Caco-2 (cell line): ENCODE measurements around the gene OVCA2. TPM values are rescaled to one million over a fixed set of nuclear protein-coding genes. Genes with fewer than 3 reads are reported as not detected.

ENCODE experiments used
- BruUV-seq: library from RNA; stranded (reverse); fragments of 400-500 nt; replicated peaks from 2 replicates; lab custom pipeline; 2021; lab: Mats Ljungman, UMichigan
- CTCF ChIA-PET: fragments of 300-600 bp; sonication (Branson Sonifier 250); formaldehyde crosslinking; loops from one replicate; lab custom pipeline; 2022; ENCODE audit warnings: antibody characterized with exemption; lab: Charles Lee
- POLR2A ChIA-PET: fragments of 300-600 bp; sonication (Branson Sonifier 250); formaldehyde crosslinking; loops from one replicate; lab custom pipeline; 2022; ENCODE audit warnings: antibody characterized with exemption; lab: Charles Lee
- DNase-seq, 2 experiments: peaks; one replicate each; pipeline versions ENCODE4 v3.0.0 to v3.0.0-alpha.2; 2020 to 2022
- H3K27me3 ChIP-seq: replicated peaks from 2 replicates; pipeline ENCODE4 v1.6.0; 2011; ENCODE audit warnings: low read length; ENCODE audit not compliant: control insufficient read depth, insufficient read depth
- H3K36me3 ChIP-seq: 2 replicates; pipeline ENCODE4 v1.5.1; 2011; ENCODE audit warnings: low read length; ENCODE audit not compliant: control insufficient read depth, insufficient read depth
- H3K4me1 ChIP-seq: fragments of 250-450 bp; sonication (Bioruptor Pico); 2 replicates; pipeline ENCODE4 v1.5.1; 2020; ENCODE audit warnings: mild to moderate bottlenecking
- H3K4me3 ChIP-seq: 2 replicates; pipeline ENCODE4 v1.5.1; 2011; ENCODE audit warnings: low read depth, mild to moderate bottlenecking, control low read depth, low read length
- H3K9me3 ChIP-seq: fragments of 250-450 bp; sonication (Bioruptor Pico); 2 replicates; pipeline ENCODE4 v1.5.1; 2020; ENCODE audit warnings: mild to moderate bottlenecking, moderate library complexity
- H3K27ac Mint-ChIP-seq: one replicate; pipeline ENCODE4 v1.8.0; 2022; ENCODE audit warnings: mixed read lengths; ENCODE audit not compliant: unreplicated experiment
- H3K27me3 Mint-ChIP-seq: one replicate; pipeline ENCODE4 v1.8.0; 2022; ENCODE audit warnings: mixed read lengths; ENCODE audit not compliant: insufficient read depth, unreplicated experiment
- H3K36me3 Mint-ChIP-seq: one replicate; pipeline ENCODE4 v1.8.0; 2022; ENCODE audit warnings: mild to moderate bottlenecking, mixed read lengths; ENCODE audit not compliant: insufficient read depth, unreplicated experiment
- H3K4me1 Mint-ChIP-seq: one replicate; pipeline ENCODE4 v1.8.0; 2022; ENCODE audit warnings: low read depth, mixed read lengths; ENCODE audit not compliant: unreplicated experiment
- H3K4me3 Mint-ChIP-seq: one replicate; pipeline ENCODE4 v1.8.0; 2022; ENCODE audit warnings: mild to moderate bottlenecking, moderate library complexity, mixed read lengths; ENCODE audit not compliant: unreplicated experiment
- H3K9me3 Mint-ChIP-seq: one replicate; pipeline ENCODE4 v1.8.0; 2022; ENCODE audit warnings: mixed read lengths; ENCODE audit not compliant: unreplicated experiment
- intact Hi-C: fragments of 100-400 bp; cut with micrococcal nuclease; formaldehyde crosslinking; loops from one replicate; pipeline ENCODE4 v1.10.0; 2022; ENCODE audit not compliant: unreplicated experiment
- total RNA-seq: library from RNA; stranded (reverse); gene quantifications from 2 replicates; pipeline ENCODE4 v1.2.3, GENCODE V29; 2022
- TF ChIP-seq, protein P1 (sequence below), 2 experiments: fragments of 200-600 bp in 1 of 2; IDR thresholded peaks; 1 replicate in 1 of 2; 2 replicates in 1 of 2; pipeline versions ENCODE4 v1.5.1 to v1.8.0; 2011 to 2022; ENCODE audit warnings: antibody characterized with exemption in 1 of 2, control low read depth in 1 of 2, inconsistent platforms in 1 of 2, low read depth in 1 of 2, low read length in 1 of 2, mild to moderate bottlenecking in 1 of 2, moderate library complexity in 1 of 2; ENCODE audit not compliant: insufficient read depth in 1 of 2, severe bottlenecking in 1 of 2, unreplicated experiment in 1 of 2

The OVCA2 gene
- total RNA-seq, 1 experiment from 2014 or later, result 39.3 TPM

DNA sequence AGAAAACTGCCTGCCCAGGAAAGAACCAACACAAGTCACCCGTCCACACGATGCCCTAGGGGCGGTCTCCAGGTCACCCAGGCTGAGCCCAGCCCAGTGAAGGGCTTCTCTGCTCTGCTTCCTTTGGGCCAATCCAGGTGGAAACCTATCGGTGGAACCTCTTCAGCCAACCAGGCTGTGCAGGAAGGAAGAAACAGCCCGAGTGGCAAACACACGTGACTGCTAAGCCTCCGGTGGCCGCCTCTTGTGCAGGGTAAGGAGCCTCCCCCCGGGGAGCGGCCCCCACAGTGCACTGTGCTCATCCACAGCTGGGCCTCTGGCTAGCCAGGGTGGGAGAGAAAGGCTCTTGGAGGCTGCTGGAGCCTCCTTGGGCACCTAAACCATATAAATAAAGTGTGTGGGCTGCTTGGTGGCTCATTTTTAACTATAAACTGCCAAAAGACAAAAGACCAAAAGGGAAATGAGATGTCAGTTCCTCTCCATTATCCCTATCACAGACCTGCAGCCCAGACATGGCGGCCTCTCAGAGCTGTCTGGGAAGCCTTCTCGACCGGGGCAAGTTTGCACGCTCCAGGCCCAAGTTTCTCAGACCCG is 19.1 kb upstream of the OVCA2 start:
- TF ChIP-seq, protein P1, sequence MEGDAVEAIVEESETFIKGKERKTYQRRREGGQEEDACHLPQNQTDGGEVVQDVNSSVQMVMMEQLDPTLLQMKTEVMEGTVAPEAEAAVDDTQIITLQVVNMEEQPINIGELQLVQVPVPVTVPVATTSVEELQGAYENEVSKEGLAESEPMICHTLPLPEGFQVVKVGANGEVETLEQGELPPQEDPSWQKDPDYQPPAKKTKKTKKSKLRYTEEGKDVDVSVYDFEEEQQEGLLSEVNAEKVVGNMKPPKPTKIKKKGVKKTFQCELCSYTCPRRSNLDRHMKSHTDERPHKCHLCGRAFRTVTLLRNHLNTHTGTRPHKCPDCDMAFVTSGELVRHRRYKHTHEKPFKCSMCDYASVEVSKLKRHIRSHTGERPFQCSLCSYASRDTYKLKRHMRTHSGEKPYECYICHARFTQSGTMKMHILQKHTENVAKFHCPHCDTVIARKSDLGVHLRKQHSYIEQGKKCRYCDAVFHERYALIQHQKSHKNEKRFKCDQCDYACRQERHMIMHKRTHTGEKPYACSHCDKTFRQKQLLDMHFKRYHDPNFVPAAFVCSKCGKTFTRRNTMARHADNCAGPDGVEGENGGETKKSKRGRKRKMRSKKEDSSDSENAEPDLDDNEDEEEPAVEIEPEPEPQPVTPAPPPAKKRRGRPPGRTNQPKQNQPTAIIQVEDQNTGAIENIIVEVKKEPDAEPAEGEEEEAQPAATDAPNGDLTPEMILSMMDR (IDR thresholded peaks at IDR 0.05; ENCODE audit: insufficient read depth in 1 of 2, low read depth in 1 of 2, low read length in 1 of 2, severe bottlenecking in 1 of 2, unreplicated experiment in 1 of 2), result no peak
- Mint-ChIP-seq H3K4me1 (peaks cover 6% of the 10 kb centered on the region), H3K4me3 (no peak overlapping the region), H3K27me3 (peaks cover 17% of the 10 kb centered on the region), H3K27ac (no peak overlapping the region), H3K36me3 (peaks cover 11% of the 10 kb centered on the region), H3K9me3 (no peaks in the 10 kb centered on the region)
- BruUV-seq, result no TSS peak
- peaks cover 6% of the 10 kb centered on the region for H3K27me3 ChIP-seq
- H3K4me3 ChIP-seq, result no peak overlapping the region
- ChIA-PET POLR2A (no interaction called here), CTCF (interaction anchor here (0.6 to 4.3 kb wide), 2 partner anchors 35 to 113 kb away, joined by 3 to 185 read pairs; no protein-coding TSS in a partner anchor)
- H3K4me1 ChIP-seq, result peaks cover 18% of the 10 kb centered on the region; the same call in 1 of the 2 replicates
- intact Hi-C loops, result no loop called here
- no peaks in the 10 kb centered on the region for H3K36me3 ChIP-seq
- no peak for DNase-seq
- no peaks in the 10 kb centered on the region for H3K9me3 ChIP-seq

DNA sequence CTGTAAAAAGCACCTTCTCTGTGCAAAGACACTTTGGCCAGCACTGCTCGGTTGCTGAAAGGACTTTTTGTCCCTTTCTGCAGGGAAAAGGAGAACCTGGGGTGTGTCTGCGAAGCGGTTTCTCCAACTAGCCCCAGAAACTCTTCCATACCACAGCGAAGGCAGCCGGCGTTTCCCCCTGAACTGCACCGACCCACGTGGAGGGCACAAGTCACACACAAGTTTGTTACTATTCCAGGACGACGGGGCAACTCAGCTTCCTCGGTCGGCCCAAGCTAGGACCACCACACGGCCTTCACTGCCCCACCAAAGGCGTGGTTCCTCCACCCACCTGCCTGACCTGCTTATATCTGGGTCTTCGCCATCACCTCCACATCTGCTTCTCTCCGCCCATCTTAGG is 18.6 kb upstream of the OVCA2 start:
- H3K4me3 ChIP-seq, result no peak overlapping the region
- H3K4me1 Mint-ChIP-seq, result peaks cover 6% of the 10 kb centered on the region
- H3K4me3 Mint-ChIP-seq, result no peak overlapping the region
- DNase-seq, result no peak
- H3K36me3 ChIP-seq, result no peaks in the 10 kb centered on the region
- H3K4me1 ChIP-seq, result peaks cover 18% of the 10 kb centered on the region; the same call in 1 of the 2 replicates
- BruUV-seq, result no TSS peak
- H3K9me3 Mint-ChIP-seq, result no peaks in the 10 kb centered on the region
- peaks cover 6% of the 10 kb centered on the region for H3K27me3 ChIP-seq
- CTCF ChIA-PET, result interaction anchor here (0.5 to 4.3 kb wide), 3 partner anchors 25 to 113 kb away, joined by 3 to 185 read pairs (median 4); no protein-coding TSS in a partner anchor
- intact Hi-C loops, result no loop called here
- peaks cover 11% of the 10 kb centered on the region for H3K36me3 Mint-ChIP-seq
- H3K27ac Mint-ChIP-seq, result no peak overlapping the region
- peaks cover 16% of the 10 kb centered on the region for H3K27me3 Mint-ChIP-seq
- POLR2A ChIA-PET, result no interaction called here
- TF ChIP-seq, protein P1 (IDR thresholded peaks at IDR 0.05; ENCODE audit: insufficient read depth in 1 of 2, low read depth in 1 of 2, low read length in 1 of 2, severe bottlenecking in 1 of 2, unreplicated experiment in 1 of 2), result no peak
- no peaks in the 10 kb centered on the region for H3K9me3 ChIP-seq

DNA sequence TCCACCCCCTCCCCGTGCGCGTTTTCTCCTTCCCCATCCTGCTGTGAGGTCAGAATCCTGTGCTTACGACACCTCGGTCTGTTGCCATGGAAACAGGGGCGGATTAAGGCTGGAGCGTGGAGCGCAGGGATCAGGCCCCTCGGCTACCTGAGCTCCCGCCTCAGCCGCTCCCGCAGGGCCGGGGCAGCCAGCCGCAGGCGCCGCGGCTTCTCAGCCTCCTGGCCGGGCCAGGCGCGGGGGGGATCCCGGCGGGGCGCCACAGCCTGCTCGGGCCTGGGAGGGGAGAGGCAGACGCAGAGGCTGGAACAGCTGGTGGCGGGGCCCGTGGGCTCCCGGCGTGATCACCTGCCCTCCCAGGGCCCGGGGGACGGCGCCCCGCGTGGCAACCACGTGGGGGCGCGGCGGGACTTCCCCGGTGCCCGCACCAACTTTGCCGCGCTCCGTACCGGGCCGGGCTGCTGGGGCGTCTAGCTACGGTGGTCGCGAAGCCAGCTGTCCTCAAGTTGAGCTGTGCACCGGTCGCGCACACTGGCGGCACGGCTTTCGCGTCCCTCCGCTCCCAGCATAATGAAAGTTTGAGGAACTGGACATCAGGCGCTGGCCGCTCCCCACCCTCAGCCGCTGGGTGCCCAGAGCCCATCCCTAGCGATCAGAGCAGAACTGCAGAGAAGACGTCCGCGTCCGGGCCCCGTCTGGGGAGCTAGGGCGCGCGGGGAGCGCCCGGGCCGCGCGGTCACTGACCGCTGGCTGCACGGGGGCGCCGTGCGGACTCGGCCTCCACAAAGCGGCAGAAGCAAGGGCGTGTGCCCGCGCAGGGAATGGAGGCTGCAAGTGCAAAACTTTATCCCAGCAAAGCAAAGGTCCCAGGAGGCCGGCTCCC is 17.9 kb upstream of the OVCA2 start:
- Mint-ChIP-seq H3K4me3 (peak overlapping the region; percentile 69), H3K4me1 (peaks cover 6% of the 10 kb centered on the region), H3K27ac (no peak overlapping the region), H3K27me3 (peaks cover 13% of the 10 kb centered on the region), H3K36me3 (peaks cover 11% of the 10 kb centered on the region), H3K9me3 (no peaks in the 10 kb centered on the region)
- TF ChIP-seq, protein P1 (IDR thresholded peaks at IDR 0.05; ENCODE audit: insufficient read depth in 1 of 2, low read depth in 1 of 2, low read length in 1 of 2, severe bottlenecking in 1 of 2, unreplicated experiment in 1 of 2), result peak in 1 of 2 experiments; percentile 4
- Histone ChIP-seq H3K4me1 (peaks cover 18% of the 10 kb centered on the region; the same call in 1 of the 2 replicates), H3K4me3 (peak overlapping the region; percentile 59), H3K36me3 (no peaks in the 10 kb centered on the region), H3K27me3 (peaks cover 6% of the 10 kb centered on the region), H3K9me3 (no peaks in the 10 kb centered on the region)
- ChIA-PET CTCF (interaction anchor here (0.5 to 4.3 kb wide), 3 partner anchors 26 to 114 kb away, joined by 3 to 185 read pairs (median 4); no protein-coding TSS in a partner anchor), POLR2A (no interaction called here)
- no TSS peak for BruUV-seq
- peak; percentile 72 to 74 for DNase-seq
- intact Hi-C loops, result no loop called here
